Peyer's patch (tissue), 4 donors: ENCODE data around the gene RNF5.

Experiments
- POLR2A ChIP-seq, 2 donors: fragments of 450-650 bp; IDR thresholded peaks; one replicate each; pipeline ENCODE4 v1.5.1; 2017; ENCODE audit warnings: antibody characterized with exemption in 2 of 2, mild to moderate bottlenecking in 2 of 2, moderate library complexity in 2 of 2
- TF ChIP-seq, protein P1 (sequence below), 6 experiments: fragments of 450-650 bp in 4 of 6; fragments of 200-600 bp in 2 of 6; sonication (generic) in 1 of 6; IDR thresholded peaks; one replicate each; pipeline ENCODE4 v1.5.1; 2017 to 2019; ENCODE audit warnings: antibody characterized with exemption in 6 of 6, mild to moderate bottlenecking in 3 of 6, moderate library complexity in 1 of 6

DNA sequence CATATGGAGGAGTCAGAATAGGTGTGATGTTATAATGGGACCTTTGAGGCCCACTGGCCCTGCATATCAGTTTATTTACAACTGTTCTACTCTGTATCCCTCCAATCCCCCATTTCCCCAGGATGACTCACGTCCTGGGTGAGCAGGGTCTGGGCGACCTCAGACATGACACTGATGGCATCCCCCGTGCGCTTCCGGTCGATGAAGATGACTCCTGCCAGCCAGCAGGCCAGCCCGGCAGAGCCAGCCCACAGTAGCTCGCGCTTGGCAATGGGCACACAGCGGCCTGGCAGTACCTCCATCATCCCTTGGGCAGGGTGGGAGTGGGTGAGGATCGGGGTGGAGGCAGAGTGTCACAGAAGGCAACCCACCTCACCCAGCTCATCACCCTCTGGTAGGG, 7.9 kb upstream of the RNF5 start:
- TF ChIP-seq, protein P1, sequence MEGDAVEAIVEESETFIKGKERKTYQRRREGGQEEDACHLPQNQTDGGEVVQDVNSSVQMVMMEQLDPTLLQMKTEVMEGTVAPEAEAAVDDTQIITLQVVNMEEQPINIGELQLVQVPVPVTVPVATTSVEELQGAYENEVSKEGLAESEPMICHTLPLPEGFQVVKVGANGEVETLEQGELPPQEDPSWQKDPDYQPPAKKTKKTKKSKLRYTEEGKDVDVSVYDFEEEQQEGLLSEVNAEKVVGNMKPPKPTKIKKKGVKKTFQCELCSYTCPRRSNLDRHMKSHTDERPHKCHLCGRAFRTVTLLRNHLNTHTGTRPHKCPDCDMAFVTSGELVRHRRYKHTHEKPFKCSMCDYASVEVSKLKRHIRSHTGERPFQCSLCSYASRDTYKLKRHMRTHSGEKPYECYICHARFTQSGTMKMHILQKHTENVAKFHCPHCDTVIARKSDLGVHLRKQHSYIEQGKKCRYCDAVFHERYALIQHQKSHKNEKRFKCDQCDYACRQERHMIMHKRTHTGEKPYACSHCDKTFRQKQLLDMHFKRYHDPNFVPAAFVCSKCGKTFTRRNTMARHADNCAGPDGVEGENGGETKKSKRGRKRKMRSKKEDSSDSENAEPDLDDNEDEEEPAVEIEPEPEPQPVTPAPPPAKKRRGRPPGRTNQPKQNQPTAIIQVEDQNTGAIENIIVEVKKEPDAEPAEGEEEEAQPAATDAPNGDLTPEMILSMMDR (IDR thresholded peaks at IDR 0.05): no peak
- no peak for TF ChIP-seq POLR2A (IDR thresholded peaks at IDR 0.05)
